ENCODE data around the gene IL10.

GRCh38 chr1:206737729-206738201 is 34.5 kb downstream of the IL10 start:
- no peak for TF ChIP-seq POLR2A (IDR thresholded peaks at IDR 0.05)
- TF ChIP-seq, protein P1, sequence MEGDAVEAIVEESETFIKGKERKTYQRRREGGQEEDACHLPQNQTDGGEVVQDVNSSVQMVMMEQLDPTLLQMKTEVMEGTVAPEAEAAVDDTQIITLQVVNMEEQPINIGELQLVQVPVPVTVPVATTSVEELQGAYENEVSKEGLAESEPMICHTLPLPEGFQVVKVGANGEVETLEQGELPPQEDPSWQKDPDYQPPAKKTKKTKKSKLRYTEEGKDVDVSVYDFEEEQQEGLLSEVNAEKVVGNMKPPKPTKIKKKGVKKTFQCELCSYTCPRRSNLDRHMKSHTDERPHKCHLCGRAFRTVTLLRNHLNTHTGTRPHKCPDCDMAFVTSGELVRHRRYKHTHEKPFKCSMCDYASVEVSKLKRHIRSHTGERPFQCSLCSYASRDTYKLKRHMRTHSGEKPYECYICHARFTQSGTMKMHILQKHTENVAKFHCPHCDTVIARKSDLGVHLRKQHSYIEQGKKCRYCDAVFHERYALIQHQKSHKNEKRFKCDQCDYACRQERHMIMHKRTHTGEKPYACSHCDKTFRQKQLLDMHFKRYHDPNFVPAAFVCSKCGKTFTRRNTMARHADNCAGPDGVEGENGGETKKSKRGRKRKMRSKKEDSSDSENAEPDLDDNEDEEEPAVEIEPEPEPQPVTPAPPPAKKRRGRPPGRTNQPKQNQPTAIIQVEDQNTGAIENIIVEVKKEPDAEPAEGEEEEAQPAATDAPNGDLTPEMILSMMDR (IDR thresholded peaks at IDR 0.05): no peak

All from heart left ventricle (tissue), 13 donors.